HG03159 (cell line): ENCODE measurements around the gene PTCD3.

Experiments used
- ATAC-seq: cut with Tn5 transposase; IDR thresholded peaks from one replicate; pipeline ENCODE4 v1.9.1; 2021; ENCODE audit warnings: mild to moderate bottlenecking, moderate library complexity; ENCODE audit not compliant: unreplicated experiment

PTCD3 gene

GRCh38 chr2:86081724-86082123, 24.3 kb upstream of the PTCD3 start:
- no peak for ATAC-seq

DNA sequence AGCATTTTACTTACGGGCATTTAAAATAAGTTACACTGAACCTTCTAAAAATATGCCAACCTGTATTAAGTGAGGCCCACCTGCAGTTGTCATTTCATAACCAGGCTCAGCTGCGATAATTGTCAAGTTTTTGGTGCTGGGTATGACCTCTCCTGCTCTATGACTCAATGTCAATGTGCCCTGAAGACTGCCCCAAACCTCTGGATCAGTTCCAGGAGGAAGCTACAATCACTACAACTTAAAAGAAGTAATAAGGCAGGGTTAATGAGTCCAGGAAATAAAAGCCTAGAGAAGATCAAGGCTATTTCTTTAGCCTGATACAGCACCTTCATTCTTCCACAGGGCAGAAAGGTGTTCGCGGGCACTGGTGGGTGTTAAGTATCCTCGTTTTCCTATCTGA, 23.3 kb upstream of the PTCD3 start:
- ATAC-seq: no peak

DNA sequence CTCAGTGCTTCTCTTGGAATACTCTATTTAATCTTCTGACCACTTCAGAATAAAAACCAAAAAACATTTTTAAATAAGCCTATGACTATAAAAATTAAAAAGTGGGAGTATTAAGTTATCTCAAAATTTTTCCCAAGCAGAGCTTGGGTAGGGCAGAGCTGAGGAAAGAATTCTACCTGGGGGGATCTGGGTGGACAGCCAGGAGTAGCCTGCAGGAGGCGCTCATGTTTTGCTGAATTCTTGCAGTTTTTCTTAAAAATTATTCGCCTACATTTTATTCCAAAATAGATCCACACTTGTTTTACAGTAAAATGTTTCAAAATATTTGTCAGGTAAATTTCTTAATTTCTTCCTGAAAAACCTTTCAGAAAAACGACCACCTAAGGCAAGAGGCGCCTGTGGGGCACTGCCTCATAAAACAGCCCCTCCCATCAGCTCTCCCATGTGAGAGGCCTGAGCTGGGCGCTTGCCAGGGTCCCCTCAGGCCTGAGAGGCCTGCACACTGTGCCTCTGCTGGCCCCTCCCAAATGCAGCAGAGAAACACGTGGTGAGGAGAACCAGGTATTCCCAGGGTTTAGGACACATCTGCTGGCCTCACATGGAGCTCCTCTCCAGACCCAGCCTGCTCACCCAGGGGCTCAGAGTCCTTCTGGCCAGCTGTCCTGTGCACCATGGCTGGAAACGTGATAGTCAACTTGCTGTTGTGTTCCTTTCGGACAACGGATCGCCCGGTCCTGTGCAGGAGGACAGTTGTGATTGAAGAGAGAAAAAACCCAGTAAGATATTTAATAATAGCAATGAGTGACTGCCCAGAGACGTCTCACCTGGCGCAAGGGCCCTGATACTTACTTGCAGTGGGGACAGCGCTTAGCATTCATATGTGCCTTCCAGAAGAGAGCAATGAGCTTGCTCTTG, 17.8 kb upstream of the PTCD3 start:
- ATAC-seq: no peak

DNA sequence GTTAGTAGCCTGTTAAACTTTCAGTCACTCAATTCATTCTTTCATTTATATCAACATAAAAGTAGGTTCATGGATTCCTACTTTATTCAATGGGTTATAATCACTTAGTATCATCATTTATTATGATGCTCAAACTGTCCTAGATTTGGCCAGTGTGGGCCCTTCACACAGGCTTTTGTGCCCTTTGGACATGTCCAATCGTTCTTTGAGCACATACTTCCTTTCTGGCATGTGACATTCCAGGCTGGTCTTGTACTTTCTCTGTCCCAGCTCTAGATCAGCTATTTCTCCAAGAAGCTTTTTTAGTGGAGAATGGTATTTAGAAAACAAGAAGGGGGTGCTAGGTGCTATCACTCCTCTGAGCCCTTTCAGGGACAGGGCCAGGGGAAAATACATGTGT, 11.8 kb upstream of the PTCD3 start:
- no peak for ATAC-seq

GRCh38 chr2:86097114-86097896, 8.7 kb upstream of the PTCD3 start:
- no peak for ATAC-seq

DNA sequence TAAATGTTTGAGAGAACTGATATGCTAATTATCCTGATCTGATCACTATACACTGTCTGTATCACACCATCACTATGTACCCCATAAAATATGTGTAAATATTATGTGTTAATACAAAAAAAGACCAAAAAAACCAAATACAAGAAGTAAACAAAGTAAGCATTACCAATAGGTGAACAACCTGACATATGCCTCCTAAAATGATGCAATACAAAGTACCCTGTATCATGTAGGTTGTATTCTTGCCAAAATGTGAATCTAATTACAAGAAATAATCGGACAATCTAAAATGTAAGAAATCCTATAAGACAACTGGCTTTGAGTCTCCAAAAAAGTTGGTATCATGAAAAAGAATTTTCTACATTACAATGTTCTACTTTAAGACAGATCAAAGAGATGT, 8.1 kb upstream of the PTCD3 start:
- no peak for ATAC-seq

- no peak for ATAC-seq
Measured at GRCh38 chr2:86102157-86102556, 3.9 kb upstream of the PTCD3 start.

DNA sequence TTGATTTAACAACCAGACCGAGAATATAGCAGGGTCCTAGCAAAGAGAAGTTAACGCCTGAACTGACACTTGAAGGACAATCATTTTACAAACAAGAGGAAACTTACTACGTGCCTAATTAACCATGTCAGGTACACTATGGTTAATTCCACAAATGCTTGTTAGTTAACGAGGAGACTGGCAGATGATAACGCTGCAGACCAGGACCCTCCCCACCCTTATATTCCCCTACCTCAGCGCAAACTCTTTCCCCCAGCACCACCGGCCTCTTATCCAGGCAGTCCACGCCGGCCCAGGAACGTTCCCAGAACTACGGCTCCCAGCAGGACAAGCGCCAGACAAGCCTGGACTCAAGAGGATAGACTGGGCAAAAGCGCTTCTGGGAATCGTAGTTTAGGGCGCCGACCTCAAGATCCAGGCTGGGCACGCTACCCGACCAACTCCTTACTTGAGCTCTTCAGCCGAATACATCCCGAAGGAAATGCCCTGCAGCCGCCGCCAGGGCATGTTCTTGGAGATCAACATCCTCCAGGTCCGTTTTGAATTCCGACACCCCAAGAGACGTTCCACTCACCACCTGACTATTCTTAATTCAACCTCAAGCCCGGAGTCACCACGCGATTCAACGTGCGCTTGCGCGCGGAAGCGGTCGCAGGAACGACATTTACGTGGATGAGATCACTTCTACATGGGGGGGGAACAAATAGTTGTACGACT, 625 bp upstream of the PTCD3 start, which contains the start of gene POLR1A:
Gene POLR1A (minus strand): TSS at position 635 of the 717 bp plus-strand sequence. CDS start 110 bp downstream, at position 525.
- peak; percentile 66 for ATAC-seq

GRCh38 chr2:86107031-86107430, 996 bp downstream of the PTCD3 start:
- ATAC-seq: no peak

GRCh38 chr2:86118130-86118529, 12.1 kb downstream of the PTCD3 start:
- ATAC-seq: no peak

DNA sequence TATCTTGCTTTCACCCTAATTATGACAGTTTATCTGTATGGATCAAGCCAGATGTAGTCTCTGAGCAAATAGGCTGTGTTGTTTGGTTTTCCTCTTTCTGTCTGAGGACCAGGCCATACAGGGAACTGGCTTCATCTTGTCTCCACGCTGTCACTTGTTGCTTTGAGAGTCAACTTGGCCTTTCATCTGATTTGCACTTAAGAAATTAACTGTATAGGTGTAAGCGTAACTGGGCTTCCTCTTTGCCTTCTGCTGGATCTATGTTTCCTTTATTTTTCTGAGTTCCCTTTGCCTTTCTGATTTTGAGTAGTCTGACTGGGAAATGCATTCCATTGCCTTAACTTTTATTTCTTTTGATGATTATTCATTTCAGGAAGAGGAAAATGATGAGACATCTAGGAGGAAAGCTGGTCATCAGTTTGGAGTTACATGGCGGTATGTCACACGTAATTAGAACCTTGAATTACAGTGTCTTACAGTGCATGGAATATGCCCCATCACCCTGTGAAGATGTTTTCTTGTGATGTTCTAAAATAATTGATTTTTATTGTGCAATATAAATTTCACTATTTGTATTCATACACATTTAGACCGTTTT, 17.4 kb downstream of the PTCD3 start:
- no peak for ATAC-seq

GRCh38 chr2:86124683-86125082, 18.6 kb downstream of the PTCD3 start:
- no peak for ATAC-seq

GRCh38 chr2:86134709-86135108, 28.7 kb downstream of the PTCD3 start:
- no peak for ATAC-seq

- ATAC-seq: no peak
Measured at GRCh38 chr2:86135653-86136052, 29.6 kb downstream of the PTCD3 start.

DNA sequence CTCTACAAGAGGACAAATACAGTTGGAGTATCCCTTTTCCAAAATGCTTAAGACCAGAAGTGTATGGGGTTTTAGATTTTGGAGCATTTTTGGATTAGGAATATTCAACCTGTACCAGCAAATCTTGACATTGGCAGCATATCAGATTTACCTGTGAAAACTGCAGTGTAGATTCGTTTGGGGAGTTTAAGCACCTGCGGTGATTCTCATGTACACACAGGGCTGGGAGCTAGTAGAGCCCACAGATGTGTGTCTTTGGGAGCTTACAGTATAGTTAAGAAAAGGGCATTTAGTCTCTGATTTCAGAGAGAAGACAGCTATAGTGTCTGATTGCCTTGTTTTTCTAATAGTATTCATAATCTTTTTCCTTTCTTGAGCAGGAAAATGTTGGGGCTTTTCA, 30.1 kb downstream of the PTCD3 start:
- no peak for ATAC-seq

- ATAC-seq: no peak
Measured at GRCh38 chr2:86138736-86139625, 32.9 kb downstream of the PTCD3 start.

DNA sequence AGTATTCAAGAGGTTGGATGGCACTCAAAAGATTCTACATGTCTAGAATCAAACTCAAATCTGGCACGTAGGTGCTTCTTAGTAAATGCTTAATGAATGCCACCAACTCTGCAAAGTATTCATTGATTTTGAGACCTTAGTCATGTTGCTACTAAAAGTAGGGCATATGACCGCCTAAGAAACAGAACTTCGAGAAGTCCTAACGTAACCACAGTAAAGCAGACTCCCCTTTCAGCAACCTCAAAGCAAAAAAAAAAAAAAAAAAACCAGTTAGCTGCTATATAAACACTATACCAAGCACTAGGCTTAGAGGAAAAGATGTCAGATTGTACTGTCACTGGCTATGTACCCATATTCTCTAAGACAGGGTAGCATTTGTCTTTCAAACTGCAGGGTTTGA, 33.9 kb downstream of the PTCD3 start:
- no peak for ATAC-seq

- ATAC-seq: no peak
Measured at GRCh38 chr2:86140969-86141392, 34.9 kb downstream of the PTCD3 start.

- ATAC-seq: no peak
Measured at GRCh38 chr2:86142436-86143257, 36.6 kb downstream of the PTCD3 start.
